ENCODE data around the gene UGP2.

Gene UGP2

DNA sequence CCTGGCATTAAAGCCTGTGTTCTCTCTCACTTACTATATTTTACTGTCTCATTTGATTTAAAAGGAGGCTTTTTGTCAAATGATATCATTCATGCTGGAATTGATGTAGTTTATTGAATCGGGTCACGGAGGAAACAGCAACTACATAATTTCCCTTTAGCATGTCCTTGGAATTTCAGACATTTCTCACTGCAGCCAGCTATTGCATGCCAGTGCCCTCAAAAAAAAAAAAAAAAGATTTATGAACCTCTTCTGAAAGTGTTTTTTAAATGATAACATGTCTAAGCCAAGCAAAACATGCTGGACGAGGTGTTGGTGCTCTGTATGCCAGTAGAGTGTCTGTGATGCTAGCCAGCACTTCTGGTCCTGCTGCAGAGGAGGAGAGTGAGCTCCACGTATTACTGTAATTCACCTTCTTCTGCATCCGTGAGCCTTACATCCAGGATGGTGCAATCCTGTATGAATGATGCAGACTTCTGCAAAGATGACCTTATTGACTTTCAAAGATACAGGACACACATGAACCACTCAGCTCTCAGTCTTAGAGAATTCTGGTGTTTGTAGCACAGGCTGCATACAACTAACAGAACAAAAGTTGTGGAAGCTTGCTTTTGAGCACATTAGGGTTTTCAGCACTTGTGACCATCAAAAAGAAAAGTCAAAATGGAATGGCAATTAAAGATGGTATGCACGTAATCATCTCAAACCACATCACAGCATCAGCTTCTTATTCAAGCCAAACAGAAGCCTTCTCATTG is 31.1 kb downstream of the UGP2 start:
- TF ChIP-seq, protein P1, sequence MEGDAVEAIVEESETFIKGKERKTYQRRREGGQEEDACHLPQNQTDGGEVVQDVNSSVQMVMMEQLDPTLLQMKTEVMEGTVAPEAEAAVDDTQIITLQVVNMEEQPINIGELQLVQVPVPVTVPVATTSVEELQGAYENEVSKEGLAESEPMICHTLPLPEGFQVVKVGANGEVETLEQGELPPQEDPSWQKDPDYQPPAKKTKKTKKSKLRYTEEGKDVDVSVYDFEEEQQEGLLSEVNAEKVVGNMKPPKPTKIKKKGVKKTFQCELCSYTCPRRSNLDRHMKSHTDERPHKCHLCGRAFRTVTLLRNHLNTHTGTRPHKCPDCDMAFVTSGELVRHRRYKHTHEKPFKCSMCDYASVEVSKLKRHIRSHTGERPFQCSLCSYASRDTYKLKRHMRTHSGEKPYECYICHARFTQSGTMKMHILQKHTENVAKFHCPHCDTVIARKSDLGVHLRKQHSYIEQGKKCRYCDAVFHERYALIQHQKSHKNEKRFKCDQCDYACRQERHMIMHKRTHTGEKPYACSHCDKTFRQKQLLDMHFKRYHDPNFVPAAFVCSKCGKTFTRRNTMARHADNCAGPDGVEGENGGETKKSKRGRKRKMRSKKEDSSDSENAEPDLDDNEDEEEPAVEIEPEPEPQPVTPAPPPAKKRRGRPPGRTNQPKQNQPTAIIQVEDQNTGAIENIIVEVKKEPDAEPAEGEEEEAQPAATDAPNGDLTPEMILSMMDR (IDR thresholded peaks at IDR 0.05), result no peak

DNA sequence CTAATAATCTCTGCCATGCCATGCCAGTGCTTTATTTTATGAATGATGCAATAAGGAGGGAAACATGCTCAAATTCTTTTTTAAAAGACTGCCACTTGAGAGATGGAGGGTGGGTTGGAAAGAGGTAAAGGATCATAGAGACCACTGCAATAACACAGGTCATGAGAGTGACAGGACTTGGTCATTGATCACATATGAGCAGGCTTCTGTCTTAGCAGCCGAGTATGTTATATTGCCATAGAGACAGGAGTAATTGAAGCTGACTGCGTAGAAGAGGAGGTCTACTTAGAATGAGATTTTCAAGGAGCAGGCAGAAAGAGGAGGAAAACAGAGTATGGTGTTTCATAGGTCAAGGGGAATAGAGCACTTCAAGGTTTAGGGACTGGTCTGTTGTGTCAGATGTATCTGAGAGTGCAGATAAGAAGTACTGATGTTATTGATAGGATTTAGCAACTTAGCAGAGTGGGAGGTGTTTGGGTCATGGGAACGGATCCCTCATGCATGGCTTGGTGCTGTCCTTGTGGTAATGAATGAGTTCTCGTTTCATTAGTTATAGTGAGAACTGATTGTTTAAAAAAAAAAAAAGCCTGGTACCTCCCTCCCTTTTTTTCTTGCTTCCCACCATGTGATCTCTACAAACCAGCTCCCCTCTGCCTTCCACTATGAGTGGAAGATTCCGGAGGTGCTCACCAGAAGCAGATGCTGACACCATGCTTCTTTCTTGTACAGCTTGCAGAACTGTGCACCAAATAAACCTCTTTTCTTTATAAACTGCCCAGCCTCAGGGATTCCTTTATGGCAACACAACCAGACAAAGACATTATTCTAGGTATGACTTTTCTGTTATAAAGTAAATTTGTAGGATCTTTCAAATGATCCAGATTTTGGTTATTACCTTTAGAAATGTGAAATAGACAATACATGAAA is 32.8 kb downstream of the UGP2 start:
- TF ChIP-seq, protein P1 (IDR thresholded peaks at IDR 0.05), result no peak

DNA sequence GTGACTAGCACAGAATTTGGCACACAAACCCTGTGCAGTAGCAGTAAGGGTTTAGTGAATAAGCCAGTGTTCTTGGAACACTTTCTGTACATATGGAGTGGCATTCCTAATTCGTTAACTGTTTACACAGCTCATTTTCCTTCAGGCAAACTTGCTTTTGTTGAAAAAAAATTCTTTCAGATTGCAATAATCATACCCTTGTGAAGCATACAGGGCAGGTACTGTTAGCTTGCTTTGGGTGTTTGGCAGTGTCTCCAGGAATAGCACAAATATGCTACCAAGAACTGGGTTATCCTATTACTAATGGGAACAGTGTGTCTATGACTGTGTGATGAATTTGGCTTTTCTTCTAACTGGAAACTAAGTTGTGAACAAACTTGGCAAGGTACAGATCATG is 33.4 kb downstream of the UGP2 start:
- TF ChIP-seq, protein P1 (IDR thresholded peaks at IDR 0.05), result no peak

DNA sequence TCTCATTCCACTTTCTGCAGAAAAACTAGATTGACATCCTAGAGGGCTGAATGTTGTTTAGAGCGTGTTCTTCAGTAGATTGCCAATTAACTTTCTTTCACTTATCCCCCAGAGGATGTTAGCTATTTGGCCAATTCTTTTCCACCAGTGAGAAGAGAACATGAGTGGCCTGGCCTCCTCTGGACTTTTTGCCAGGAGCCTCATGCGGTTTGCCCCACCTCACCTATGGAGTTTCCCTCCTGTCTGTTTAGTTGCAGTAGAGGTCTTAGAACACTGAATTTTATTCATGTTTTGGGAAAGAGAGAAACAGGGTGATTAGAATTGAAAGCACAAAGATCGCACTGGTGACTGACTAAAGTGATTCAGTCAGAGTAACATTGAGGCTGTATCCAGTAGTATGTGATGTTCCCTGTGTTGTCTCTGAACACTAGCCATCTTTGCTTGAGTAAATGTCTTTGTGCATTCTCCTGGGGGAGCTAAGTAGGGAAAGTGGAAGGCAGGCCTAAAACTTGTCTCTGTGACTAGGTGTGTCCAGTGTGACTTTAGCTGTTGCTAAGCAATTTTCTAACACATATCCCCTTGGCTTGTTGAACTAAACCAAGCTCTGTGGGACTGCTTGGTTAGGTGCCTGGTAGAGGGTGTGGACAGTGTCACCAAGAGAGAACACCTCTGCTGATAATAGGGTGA is 34.0 kb downstream of the UGP2 start:
- TF ChIP-seq, protein P1 (IDR thresholded peaks at IDR 0.05), result no peak

DNA sequence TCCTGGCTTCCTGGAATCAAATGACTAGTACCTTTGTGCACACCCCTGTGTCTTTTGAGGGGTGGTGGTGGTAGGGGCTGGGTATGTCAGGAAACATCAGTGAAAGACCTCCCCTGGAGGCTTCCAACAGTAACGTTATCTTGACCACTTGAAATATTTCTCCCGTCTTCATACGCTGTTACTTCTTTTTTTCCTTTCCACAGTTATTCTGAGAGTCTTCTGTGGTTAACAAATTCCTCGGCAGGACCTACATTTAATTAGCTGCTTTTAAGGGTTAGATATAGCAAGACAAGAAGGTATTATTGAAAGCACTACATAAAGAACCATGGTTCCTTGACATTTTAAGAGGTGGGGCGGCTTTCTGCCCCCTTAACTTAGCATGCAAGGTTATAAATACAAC is 34.6 kb downstream of the UGP2 start:
- TF ChIP-seq, protein P1 (IDR thresholded peaks at IDR 0.05), result no peak

DNA sequence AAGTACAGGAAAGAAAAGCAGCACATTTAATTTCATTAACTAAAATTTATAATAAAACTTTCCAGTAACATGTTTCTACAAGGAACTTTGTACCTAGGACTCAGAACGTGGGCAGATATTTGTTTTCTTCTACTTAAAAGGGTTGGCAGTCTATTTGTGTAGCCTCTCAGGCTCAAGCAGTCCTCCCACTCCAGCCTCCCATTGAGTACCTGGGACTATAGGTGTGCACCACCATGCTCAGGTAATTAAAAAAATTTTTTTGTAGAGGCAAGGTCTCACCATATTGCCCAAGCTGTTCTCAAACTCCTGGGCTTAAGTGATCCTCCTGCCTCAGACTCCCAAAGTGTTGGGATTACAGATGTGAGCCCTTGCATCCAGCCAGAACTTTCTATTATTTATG is 36.8 kb downstream of the UGP2 start:
- TF ChIP-seq, protein P1 (IDR thresholded peaks at IDR 0.05), result no peak

DNA sequence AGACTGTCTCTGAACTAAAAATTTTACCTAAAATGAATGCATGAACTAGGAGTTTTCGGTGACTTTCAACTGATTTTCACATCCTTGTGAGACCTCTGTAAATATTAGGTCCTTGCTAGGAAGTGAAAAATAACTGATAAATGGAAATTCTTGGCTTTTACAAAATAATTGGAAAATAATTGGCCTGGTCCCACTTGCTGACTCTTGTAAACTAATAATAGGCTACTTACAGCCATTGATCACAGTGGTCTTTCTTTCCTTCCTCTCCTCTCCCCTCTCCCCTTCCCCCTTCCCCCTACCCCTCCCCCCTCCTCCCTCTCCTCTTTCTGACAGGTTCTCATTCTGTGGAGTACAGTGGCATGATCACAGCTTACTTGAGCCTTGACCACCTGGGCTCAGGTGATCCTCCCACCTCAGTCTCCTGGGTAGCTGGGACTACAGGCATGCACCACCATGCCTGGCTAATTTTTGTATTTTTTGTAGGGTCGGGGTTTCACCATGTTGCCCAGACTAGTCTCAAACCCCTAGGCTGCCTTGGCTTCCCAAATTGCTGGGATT is 38.3 kb downstream of the UGP2 start:
- TF ChIP-seq, protein P1 (IDR thresholded peaks at IDR 0.05), result no peak
